Suppressor macrophage (primary cell): ENCODE measurements around the gene SNRNP70.

Source experiments
- DNase-seq, 4 experiments: peaks; one replicate each; pipeline ENCODE4 v3.0.0-alpha.2; 2020 to 2022

The SNRNP70 gene

GRCh38 chr19:49148784-49149651 lies 63.8 kb downstream of the SNRNP70 start:
- peak; percentile 79 to 88 (median 86) for DNase-seq

GRCh38 chr19:49149652-49150105 lies 64.4 kb downstream of the SNRNP70 start:
- peak; percentile 51 to 71 (median 65) for DNase-seq

GRCh38 chr19:49150106-49150943 lies 65.1 kb downstream of the SNRNP70 start:
- DNase-seq: peak; percentile 67 to 86 (median 75)

- DNase-seq: peak in 1 of 4 experiments; percentile 20
Measured at GRCh38 chr19:49150944-49151243, 65.6 kb downstream of the SNRNP70 start.

GRCh38 chr19:49151267-49152118 lies 66.2 kb downstream of the SNRNP70 start:
- DNase-seq: peak; percentile 25 to 66 (median 34)

- DNase-seq: no peak
Measured at GRCh38 chr19:49152119-49152550, 66.9 kb downstream of the SNRNP70 start.

GRCh38 chr19:49153167-49153809 lies 68.0 kb downstream of the SNRNP70 start:
- no peak for DNase-seq

- DNase-seq: no peak
Measured at GRCh38 chr19:49154279-49154678, 69.0 kb downstream of the SNRNP70 start.

- peak in 2 of 4 experiments; percentile 25 to 44 for DNase-seq
Measured at GRCh38 chr19:49155005-49155819, 70.0 kb downstream of the SNRNP70 start, which contains the start of gene HRC. Gene HRC (minus strand): TSS chr19:49155396. CDS start chr19:49155237, 159 bp downstream.

GRCh38 chr19:49155820-49156346 lies 70.6 kb downstream of the SNRNP70 start:
- DNase-seq: no peak

- DNase-seq: peak; percentile 77 to 90 (median 84)
Measured at GRCh38 chr19:49157445-49158224, 72.4 kb downstream of the SNRNP70 start, which contains the start of gene TRPM4. Gene TRPM4 (plus strand): TSS chr19:49157792. CDS start chr19:49157867, 75 bp downstream.
